Measurements from ENCODE around the gene YTHDF1. TPM values are rescaled to one million over a fixed set of nuclear protein-coding genes. Genes with fewer than 3 reads are reported as not detected.
"Not testable (repeated sequence)": the region's sequence is repeated elsewhere in the genome, so short reads cannot be mapped to it uniquely, and the experiment has no call there.

YTHDF1 gene
- polyA plus RNA-seq, 3 donors = 40.1 to 46.1 (median 45.3) TPM

DNA sequence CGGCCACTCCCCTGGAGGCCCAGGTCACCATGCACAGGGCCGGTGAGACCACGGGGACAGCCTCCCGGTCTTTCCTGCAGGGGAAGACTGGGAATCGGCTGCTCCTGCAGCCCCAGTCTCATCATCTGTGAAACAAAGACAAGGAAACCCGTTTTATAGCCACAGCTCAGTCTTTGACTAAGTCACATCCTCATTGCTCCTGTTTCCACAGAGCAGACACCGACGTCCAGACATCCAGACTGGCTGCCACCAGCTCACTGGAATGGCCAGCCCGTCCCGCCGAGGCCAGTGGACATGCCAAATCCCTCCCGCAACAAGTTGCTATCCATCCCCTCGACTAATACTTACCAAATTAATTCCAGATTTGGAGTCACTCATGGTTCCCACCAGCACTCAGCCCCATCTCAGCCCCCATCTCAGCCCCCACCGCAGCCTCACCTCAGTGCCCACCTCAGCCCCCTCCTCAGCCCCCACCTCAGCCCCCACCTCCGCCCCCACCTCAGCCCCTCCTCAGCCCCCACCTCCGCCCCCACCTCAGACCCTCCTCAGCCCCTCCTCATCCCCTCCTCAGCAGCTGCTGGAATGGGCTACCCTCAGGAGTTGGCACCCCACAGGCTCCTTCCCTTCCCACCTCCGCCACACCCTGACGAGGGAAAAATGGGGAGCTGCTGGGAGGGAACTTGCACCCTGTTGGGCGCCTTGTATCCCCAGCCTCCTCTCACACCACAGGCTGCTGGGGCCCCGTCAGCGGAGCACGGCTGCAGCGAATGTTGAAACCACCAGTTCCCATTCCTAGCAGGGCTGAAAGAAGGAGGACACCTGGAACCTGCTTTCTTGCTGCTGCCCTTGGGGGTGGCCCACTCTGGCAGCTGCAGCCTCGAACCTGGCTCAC is 48.7 kb downstream of the YTHDF1 start:
- no peak for DNase-seq (ENCODE audit: extremely low read depth in 1 of 11, low read depth in 9 of 11, low spot score in 4 of 11)

DNA sequence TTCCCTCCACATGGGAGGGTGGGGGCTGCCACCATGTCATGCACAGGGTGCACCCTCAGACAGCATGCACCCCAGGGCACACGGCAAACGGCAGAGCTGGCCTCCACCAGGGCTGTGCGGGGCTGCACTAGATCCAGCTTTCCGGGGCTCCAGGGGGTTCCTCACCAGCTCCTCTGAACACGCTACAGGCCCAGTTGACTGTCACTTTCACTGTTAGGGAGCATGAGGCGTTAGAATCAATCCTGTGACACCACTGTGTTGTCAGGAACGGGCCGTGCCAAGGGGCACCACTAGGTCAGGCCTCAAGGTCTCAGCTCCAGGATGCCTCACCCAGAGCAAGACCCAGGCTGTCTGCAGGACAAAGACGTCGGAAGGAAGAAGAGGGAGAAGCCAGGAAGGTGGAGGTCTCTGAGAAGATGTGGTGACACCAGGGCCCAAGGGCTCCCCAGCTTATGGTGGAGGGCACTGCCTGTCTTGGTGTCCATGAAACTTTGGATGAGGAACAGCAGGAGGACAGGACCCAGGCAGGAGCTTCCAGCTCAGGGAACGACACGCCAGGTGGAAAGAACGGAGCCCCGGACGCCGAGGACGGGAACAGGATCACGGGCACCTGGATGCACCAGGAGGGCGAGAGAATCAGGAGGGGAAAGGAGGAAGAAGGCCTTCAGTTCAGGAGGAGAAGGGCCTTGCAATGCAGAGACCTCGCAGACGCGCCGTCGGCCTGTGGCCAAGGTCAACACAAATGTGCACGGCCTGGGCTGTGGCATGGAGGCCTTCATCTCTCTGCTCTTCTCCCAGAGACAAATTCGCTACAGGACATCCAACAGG is 49.5 kb downstream of the YTHDF1 start:
- DNase-seq (ENCODE audit: extremely low read depth in 1 of 11, low read depth in 9 of 11, low spot score in 4 of 11) = no peak

DNA sequence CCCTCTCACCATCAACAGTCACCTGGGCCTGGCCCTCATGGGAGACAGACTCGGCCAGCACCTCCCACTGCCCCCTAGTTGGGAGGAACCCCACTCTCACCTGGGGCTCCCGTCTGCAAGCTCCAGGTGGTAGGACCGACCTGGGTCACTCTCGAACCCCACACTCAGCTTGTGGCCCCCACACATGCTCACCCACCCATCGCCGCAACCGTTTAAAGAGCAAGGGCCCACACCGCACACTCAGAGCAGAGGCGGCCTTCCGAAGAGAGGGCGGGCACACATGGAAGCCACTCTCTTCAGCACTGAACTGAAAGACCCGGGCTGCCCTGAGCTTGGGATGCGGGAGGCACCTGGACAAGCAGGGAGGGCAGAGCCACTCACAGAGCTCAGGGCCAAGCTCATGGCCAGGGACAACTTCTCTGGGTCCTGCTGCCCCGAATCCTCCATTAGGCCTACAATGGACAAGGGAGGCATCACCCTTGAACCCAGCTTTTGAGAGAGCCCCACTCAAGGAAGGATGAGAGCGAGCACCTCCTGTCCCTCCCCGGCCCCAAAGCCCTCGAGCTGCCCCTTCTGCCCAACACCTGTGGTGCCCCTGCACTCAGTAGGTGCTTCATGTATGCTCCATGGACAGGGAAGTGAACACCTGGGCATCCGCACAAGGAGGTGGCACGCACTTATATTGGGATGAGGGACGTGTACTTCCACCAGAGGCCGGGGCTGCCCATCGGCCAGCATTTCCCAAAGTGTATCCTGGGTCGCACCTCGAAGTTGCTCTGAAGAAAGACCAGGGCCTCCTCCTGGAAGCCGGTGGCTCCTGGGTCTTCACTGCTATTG is 50.4 kb downstream of the YTHDF1 start:
- DNase-seq (ENCODE audit: extremely low read depth in 1 of 11, low read depth in 9 of 11, low spot score in 4 of 11) = no peak

DNA sequence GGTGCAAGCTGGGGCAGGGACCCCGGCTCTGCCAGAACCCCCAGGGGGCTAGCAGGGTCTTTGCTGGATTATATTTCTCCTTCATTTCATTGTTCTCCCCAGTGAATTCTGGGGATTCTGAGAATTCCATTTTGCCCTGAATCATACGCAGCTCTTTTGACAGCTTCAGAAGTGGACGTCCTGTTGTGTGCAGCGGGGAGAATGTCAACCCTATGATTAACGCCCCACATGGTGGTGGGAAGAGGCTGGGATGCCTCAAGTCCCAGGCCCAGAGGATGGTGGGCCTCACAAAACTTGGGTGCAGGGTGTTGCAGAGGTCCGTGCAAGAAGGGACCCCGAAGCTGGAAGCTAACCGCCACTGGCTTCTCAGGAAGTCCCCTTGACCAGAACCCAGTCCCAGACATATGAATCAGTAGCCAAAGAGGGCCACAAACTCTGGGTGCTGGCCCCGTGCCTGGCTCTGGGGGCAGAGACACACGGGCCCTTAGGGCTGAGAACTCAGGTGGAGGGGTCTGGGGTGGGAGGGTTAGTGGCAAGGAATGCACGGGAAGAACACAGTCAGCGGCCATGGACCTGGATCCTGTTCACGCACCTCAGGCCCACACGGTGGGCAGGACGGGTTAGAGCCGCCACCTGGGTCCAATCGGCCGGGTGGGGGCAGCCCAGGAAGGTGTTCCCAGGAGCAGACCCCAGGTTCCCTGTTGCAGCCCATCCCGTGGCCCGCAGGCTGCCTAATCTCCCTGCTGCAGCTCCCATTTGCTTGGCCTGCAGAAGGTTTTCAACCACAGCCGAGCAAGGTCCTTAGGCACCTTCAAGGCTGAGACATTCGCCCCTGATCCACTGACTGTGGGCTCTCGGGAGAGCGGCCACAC is 51.2 kb downstream of the YTHDF1 start:
- no peak for DNase-seq (ENCODE audit: extremely low read depth in 1 of 11, low read depth in 9 of 11, low spot score in 4 of 11)

DNA sequence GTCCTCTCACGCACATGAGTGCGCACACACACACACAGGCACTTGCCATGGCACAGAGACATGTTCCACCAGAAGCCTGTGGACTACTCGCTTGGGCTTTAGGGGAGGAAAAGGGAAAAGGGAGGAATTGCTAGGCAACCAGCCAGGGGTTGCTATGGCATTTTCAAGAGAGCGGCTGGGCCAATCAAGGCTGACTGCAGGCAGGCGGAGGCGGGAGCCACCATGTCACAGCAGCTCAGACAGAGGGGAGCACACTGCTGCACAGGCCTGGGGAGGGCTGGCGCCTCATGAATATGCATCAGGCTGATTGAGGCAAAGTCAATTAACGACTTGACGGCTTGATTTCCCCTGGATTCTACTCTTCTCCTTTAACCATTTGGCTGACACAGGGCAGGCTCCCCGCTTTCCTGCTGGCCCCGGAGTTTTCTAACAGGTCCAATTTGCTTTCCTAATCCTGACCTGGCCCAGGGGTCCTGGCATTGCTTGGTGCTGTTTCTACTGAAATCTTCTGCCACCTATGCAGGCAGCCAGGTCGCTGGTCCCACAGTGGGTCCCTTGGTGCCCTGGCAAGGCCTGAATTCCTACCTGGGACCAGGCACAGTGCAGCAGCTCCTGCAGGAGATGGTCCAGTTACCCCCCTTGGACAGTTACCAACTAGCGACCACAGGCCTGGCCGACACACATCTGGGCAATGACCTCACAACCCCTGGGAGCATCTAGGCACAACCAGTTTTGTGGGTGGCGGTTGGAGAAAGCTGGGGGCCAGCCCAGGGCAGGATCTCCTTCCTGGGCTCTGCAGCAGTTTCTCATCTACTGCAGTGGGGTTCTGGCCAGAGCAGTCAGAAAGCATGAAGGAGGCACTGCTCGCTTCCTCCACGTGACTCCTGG is 52.1 kb downstream of the YTHDF1 start:
- no peak for DNase-seq (ENCODE audit: extremely low read depth in 1 of 11, low read depth in 9 of 11, low spot score in 4 of 11)

DNA sequence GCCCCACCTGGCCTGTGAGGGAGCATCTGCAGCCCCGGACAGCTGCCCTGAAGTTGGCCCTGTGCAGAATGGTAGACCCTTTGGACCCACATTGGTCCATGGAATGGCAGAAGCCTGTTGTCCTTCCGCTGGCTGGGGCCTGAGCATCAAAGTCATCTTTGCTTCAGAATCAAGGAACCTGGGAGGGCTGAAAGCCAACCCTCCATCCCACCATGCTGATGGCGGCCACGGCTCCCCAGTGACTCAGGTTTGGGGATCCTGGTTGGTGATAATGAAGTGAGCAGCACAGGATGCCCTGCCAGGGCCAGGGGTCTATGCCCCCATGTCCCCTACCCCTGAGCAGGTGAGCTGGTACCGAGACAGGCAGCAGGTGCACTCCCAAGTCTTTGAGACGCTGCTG is 52.8 kb downstream of the YTHDF1 start:
- no peak for DNase-seq (ENCODE audit: extremely low read depth in 1 of 11, low read depth in 9 of 11, low spot score in 4 of 11)

DNA sequence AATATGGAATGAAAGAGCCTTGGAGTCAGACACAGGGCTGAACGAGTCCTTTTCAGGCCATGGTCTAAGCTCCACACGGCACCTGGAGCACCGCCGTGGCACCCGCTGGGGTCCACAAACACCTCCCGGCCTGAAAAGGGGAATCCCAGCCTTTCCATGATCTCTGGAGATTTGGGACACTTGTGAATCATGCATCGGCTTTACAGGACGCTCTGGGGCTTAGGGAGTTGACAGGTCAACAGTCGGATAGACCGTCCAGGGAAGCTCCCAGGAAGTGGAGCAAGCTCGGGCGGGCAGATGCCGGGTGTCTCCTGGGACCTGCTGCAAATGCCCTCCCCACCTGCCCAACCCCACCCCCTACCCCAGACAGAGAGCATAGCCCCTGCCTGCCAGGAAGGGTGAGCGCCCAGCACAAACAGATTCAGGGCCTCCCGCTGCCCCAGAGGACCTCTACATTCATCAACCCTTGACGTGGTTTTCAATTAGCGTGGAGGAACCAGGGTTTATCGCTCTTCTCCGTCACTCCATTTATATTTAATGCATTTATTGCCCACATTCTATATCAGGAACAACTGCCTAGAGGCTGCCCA is 53.6 kb downstream of the YTHDF1 start:
- no peak for DNase-seq (ENCODE audit: extremely low read depth in 1 of 11, low read depth in 9 of 11, low spot score in 4 of 11)

DNA sequence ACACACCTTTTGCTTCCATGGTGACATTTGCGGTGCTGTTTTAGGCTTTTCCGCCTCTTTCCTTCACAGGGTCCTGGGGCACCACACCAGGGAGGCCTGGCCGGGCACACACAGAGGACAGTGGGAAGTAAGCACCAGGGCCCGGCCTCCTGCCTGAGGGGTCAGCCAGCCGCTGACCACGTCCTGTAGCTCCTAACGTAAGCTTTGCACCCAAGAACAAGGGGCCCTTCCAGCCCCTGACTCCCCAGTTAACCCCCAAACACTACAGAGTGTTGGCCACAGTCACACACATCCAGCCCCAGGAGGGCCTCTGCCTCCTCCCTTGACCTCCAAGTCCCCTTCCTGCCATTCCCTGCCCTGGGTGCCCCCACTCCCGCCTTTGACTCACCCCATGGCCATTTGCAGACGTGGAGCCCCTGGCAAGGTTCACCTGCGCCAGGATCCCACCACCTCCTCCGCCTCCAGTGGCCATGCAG is 54.7 kb downstream of the YTHDF1 start:
- DNase-seq (ENCODE audit: extremely low read depth in 1 of 11, low read depth in 9 of 11, low spot score in 4 of 11) = no peak

DNA sequence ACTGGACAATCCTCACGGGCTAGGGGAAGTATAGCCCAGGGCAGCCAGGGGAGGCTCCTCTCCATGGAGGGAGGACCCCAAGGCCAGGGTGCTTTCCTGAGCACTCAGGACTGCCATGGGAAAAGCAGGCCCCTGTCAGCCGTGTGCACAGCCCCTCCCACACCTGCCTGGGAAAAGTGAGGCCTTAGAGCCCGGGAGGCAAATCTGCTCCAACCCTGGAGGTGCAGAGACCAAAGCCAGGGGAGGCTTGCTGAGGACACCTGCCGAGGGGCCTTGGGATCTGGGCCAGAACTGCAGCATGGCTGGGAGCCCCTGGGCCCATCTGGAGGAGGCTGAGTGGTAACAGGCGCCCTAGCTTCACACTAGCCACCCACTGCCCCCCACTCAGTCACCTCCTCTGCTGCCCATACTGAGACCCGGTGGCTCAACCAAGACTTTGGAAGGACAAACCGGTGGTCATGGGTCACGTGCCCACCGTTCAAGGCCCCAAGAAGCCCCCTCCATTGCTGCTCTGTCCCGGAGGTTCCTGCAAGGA is 55.2 kb downstream of the YTHDF1 start:
- no peak for DNase-seq (ENCODE audit: extremely low read depth in 1 of 11, low read depth in 9 of 11, low spot score in 4 of 11)

DNA sequence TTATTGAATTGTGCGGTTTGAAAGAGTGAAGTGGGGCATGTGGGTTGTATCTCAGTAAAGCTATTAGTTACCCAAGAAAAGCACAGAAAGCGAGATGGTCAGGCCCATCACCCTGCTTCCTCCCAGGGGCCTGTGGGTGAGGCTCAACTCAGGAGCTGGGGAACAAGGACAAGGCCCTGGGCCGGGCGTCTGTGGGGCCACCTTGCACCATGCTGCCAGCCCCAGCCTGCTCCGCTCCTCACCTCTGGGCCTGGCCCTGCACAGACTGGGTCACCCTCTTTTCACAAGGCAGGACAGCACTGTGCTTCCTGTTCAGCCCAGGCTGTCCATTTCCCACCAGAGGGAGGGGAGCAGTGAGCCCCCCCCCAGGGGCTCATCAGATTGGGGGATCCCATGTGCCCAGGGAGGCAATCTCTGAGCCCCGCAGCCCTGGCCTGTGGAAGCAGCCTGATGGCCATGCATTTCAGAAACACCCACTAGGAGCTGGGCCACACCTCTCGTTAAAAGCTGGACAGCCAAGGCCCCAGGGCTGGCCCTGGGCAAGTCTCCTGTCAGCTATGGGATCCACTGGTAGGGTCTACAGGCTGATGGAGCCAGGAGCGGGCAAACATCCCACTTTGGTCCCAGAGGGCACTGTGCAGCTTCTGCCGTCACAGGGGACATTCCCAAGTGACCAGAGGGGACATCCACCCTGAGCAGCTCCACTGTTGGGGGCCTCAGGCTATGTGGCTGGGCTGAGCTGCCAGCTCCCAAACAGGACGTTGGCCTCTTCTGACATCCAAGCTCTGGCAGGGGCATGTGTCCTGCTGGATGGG is 55.9 kb downstream of the YTHDF1 start:
- DNase-seq (ENCODE audit: extremely low read depth in 1 of 11, low read depth in 9 of 11, low spot score in 4 of 11) = no peak

DNA sequence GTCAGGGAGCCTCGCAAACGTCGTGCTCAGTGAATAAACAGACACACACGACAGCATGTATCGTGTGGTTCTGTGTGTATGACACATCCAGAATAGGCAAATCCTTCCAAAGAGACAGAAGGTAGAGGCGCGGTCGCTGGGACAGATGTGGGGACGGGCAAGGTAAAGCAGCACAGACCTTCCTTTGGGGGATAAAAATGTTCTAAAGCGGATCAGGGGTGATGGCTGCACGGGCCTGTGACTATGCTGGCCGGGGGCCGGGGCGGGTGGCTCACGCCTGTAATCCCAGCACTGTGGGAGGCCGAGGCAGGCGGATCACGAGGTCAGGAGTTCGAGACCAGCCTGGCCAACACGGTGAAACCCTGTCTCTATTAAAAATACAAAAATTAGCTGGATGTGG is 56.7 kb downstream of the YTHDF1 start:
- not testable (repeated sequence) for DNase-seq (ENCODE audit: extremely low read depth in 1 of 11, low read depth in 9 of 11, low spot score in 4 of 11)

DNA sequence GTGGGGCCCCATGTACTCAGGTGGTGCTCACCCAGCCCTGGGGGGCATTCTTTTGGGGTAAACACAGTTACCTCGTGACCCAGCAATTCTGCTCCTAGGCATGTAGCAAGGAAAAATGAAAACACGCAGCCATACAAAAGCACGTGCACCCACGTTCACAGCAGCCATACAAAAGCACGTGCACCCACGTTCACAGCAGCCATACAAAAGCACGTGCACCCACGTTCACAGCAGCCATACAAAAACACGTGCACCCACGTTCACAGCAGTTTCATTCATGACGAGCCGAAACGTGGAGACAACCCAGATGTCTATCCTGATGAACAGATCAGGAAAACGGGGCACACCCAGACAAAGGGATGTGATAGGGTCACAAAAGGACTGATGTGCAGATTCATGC is 57.1 kb downstream of the YTHDF1 start:
- no peak for DNase-seq (ENCODE audit: extremely low read depth in 1 of 11, low read depth in 9 of 11, low spot score in 4 of 11)

DNA sequence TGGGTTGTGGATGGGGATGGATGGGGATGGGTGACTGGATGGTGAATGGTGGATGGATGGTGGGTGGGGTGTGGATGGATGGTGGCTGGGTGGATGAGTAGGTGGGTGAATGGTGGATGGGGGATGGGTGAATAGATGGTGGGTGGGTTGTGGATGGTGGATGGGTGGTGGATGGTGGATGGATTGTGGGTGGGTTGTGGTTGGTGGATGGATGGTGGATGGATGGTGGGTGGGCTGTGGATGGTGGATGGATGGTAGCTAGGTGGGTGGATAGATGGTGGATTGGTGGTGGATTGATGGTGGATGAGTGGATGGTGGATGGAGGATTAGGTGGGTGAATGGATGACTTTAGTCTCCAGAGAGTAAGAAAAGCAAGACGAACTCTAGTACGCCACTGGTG is 57.6 kb downstream of the YTHDF1 start:
- DNase-seq (ENCODE audit: extremely low read depth in 1 of 11, low read depth in 9 of 11, low spot score in 4 of 11) = no peak

DNA sequence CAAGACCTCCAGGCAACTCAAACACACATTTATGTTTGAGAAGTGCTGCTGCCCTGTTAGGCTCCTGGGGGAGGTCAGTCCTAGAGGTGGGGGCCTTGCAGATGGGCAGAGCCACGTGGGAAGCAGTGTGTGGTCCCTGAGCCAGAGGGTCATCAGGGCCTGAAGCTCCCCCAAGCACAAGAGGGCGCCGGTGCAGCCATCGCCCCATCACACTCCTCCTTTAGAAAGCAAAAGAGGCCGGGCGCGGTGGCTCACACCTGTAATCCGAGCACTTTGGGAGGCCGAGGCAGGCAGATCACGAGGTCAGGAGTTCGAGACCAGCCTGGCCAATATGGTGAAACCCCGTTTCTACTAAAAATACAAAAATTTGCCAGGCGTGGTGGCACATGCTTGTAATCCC is 58.5 kb downstream of the YTHDF1 start:
- not testable (repeated sequence) for DNase-seq (ENCODE audit: extremely low read depth in 1 of 11, low read depth in 9 of 11, low spot score in 4 of 11)

DNA sequence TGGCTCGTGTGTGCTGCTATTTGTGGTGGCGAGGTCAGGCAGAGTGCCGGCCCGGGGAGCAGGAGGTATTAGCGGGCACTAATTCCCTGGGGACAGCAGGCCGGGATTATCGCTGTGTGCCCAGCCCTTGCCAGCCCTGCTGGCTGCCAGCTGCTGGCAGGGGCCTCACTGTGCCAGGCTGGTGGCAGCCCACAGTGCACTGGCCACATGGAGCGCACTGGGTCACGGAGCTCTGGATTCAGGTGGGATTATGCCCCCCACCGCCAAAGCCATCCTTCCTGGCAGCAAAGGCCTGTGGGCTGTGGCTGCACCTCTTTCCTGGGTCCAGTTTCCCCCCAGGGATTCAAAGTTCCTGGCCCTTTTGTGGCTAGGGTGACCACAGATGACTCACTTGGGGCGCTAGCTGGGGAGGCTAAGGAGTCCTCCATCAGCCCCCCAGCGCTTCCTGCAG is 59.7 kb downstream of the YTHDF1 start:
- no peak for DNase-seq (ENCODE audit: extremely low read depth in 1 of 11, low read depth in 9 of 11, low spot score in 4 of 11)

Measured in renal cortex interstitium (tissue), 11 donors.